Neural crest cell (in vitro differentiated cells): Measurements from ENCODE around the gene SARDH. TPM values are rescaled to one million over a fixed set of nuclear protein-coding genes. Genes with fewer than 3 reads are reported as not detected.

Source experiments
- DNase-seq: peaks from one replicate; pipeline ENCODE4 v3.0.0; 2021; ENCODE audit warnings: low read depth, mixed read lengths, low spot score
- H3K27ac Mint-ChIP-seq: one replicate; pipeline ENCODE4 v1.8.0; 2021; ENCODE audit warnings: mild to moderate bottlenecking, mixed read lengths; ENCODE audit not compliant: unreplicated experiment
- H3K27me3 Mint-ChIP-seq: 2 replicates; pipeline ENCODE4 v1.8.0; 2021; ENCODE audit warnings: low read depth, mild to moderate bottlenecking, mixed read lengths
- H3K36me3 Mint-ChIP-seq: 2 replicates; pipeline ENCODE4 v1.8.0; 2021; ENCODE audit warnings: low read depth, mild to moderate bottlenecking, mixed read lengths
- H3K4me1 Mint-ChIP-seq: 2 replicates; pipeline ENCODE4 v1.8.0; 2021; ENCODE audit warnings: mixed read lengths
- H3K4me3 Mint-ChIP-seq: one replicate; pipeline ENCODE4 v1.8.0; 2021; ENCODE audit warnings: mild to moderate bottlenecking, mixed read lengths
- H3K9me3 Mint-ChIP-seq: 2 replicates; pipeline ENCODE4 v1.8.0; 2021; ENCODE audit warnings: mixed read lengths
- CTCF ChIP-seq: fragments of 200-600 bp; sonication (generic); conservative IDR thresholded peaks from 2 replicates; pipeline ENCODE4 v1.5.0; 2021; ENCODE audit warnings: antibody characterized with exemption, mild to moderate bottlenecking
- total RNA-seq: library from RNA; stranded (reverse); gene quantifications from 2 replicates; pipeline ENCODE4 v1.2.1, GENCODE V29; 2021

SARDH gene
- total RNA-seq, 1 donor from 2014 or later: 4.5 TPM

GRCh38 chr9:133635098-133635497 lies 103.1 kb downstream of the SARDH start:
- H3K9me3 Mint-ChIP-seq: no peaks in the 10 kb centered on the region
- no peak for TF ChIP-seq CTCF
- H3K4me3 Mint-ChIP-seq: no peak overlapping the region
- H3K4me1 Mint-ChIP-seq: peaks cover 35% of the 10 kb centered on the region
- H3K36me3 Mint-ChIP-seq: no peaks in the 10 kb centered on the region
- H3K27me3 Mint-ChIP-seq: peaks cover 24% of the 10 kb centered on the region
- no peak for DNase-seq
- peak overlapping the region; percentile 87 for H3K27ac Mint-ChIP-seq

GRCh38 chr9:133634081-133634691 lies 104.0 kb downstream of the SARDH start:
- Mint-ChIP-seq H3K27me3 (peaks cover 24% of the 10 kb centered on the region), H3K9me3 (no peaks in the 10 kb centered on the region), H3K27ac (peak overlapping the region; percentile 47), H3K4me3 (no peak overlapping the region), H3K4me1 (peaks cover 35% of the 10 kb centered on the region), H3K36me3 (no peaks in the 10 kb centered on the region)
- no peak for TF ChIP-seq CTCF
- DNase-seq: peak; percentile 50

GRCh38 chr9:133633681-133634080 lies 104.5 kb downstream of the SARDH start:
- peaks cover 35% of the 10 kb centered on the region for H3K4me1 Mint-ChIP-seq
- H3K9me3 Mint-ChIP-seq: no peaks in the 10 kb centered on the region
- no peak overlapping the region for H3K27ac Mint-ChIP-seq
- no peak for TF ChIP-seq CTCF
- no peaks in the 10 kb centered on the region for H3K36me3 Mint-ChIP-seq
- no peak for DNase-seq
- peaks cover 24% of the 10 kb centered on the region for H3K27me3 Mint-ChIP-seq
- H3K4me3 Mint-ChIP-seq: no peak overlapping the region

- no peak for DNase-seq
- Mint-ChIP-seq H3K4me3 (no peak overlapping the region), H3K27me3 (peaks cover 19% of the 10 kb centered on the region), H3K36me3 (no peaks in the 10 kb centered on the region), H3K27ac (peak overlapping the region; percentile 48), H3K4me1 (peaks cover 29% of the 10 kb centered on the region), H3K9me3 (no peaks in the 10 kb centered on the region)
- TF ChIP-seq CTCF: no peak
Measured at GRCh38 chr9:133632806-133633680, 105.1 kb downstream of the SARDH start.

GRCh38 chr9:133631111-133631510 lies 107.0 kb downstream of the SARDH start:
- Mint-ChIP-seq H3K27ac (no peak overlapping the region), H3K4me3 (no peak overlapping the region), H3K9me3 (peaks cover 7% of the 10 kb centered on the region), H3K4me1 (peaks cover 29% of the 10 kb centered on the region), H3K36me3 (peaks cover 1% of the 10 kb centered on the region), H3K27me3 (peaks cover 15% of the 10 kb centered on the region)
- TF ChIP-seq CTCF: no peak
- DNase-seq: no peak
